Measurements from ENCODE around the gene MIEN1.
"Not testable (repeated sequence)": the region's sequence is repeated elsewhere in the genome, so short reads cannot be mapped to it uniquely, and the experiment has no call there.

Gene MIEN1

GRCh38 chr17:39739885-39740356 lies 9.6 kb upstream of the MIEN1 start:
- no peak for DNase-seq

DNA sequence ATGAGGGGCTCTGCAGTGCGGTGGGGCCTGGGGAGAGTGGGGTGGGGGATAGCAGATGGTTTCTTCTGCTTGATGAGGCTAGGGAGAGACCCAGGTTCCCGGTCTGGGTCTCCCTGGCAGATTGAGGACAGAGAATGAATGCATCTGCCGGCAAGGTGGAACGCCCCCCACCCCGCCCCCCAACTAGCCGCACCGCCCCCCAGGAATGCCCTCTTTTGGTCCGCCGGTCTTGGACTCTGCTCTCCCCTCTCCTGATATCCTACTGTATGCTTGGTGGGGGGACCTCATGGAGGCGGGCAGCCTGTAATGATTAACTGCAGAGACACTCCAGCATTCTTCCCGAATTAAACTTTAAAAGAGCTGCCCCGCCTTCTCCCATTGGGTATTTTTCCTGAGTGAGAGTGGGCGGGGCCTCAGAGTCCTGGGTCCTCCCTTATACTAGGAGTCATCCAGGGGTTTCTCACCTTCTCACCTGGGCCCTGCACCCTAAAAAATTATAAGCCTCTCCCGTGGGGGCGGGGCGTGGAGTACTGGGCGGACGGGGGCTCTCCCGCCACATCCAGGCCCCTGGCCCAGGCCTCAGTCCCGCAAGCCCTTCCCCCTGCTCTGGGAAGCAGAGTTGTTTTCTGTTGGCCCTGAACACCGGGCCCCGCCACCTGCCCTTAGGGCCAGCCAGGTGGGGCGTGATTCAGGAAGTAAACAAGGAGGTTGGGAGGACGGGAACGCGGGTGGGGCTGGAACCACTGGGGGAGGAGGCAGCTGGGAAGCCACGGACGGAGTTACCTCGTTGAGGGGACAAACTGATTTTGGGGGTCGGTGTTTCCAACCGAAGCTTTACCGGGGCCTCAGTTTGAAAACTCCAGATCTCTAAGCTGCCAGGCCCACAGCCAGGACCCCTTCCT lies 8.9 kb upstream of the MIEN1 start:
- DNase-seq, result peak; percentile 26

DNA sequence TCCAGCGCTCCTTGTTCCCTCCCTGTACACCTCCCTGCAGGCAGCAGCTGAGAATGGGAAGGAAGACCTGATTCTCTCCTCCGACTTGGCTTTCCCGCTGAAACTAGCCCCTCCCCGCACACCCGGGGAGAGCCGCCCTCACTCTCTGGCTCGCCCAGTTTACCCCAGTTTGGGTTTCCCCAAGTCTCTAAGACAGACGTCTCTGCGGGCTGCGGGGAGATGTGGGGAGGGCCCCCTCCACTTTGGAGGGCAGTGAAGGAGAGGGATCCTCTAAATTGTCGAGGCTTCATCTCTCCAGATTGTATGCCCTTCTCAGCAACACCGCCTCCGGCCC lies 8.2 kb upstream of the MIEN1 start:
- DNase-seq, result no peak

- DNase-seq, result no peak
Measured at GRCh38 chr17:39737760-39738567, 7.6 kb upstream of the MIEN1 start, which contains the start of gene GRB7. Gene GRB7 (plus strand): TSS chr17:39737938. CDS start chr17:39742302, 4,364 bp downstream.

- no peak for DNase-seq
Measured at GRCh38 chr17:39737206-39737759, 7.0 kb upstream of the MIEN1 start.

DNA sequence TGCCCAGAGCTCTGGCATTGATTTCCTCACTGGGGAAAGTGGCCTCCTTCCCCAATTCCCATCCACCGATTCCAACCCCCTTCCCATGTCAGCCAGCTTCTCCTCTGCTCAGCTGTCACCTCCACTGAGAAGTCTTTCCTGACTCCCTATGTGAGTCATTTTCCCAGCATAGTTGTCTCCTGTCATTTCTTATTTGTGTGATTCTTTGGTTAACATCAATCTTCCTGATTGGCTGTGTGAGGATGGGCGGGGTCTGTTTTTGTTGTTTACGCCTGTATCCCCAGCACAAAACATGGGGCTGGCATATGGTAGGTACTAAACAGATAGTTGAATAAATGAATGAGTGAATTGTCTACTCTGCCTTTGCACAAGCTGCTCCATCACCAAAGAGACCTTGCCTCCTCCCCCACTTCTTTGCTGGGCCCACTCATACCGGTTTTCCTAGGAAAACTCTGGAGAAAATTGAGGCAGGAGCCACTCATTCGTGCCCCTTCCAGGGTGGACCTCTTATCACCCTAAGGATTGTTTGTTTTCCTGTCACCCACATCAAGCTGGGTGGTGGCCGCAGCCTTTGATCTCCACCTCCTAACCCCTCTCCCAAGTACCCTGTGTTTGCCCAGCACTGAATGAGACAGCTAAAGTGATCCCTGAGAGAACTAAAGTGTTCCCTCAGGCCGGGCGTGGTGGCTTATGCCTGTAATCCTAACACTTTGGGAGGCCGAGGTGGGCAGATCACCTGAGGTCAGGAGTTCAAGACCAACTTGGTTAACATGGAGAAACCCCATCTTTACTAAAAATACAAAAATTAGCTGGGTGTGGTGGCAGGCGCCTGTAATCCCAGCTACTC lies 6.2 kb upstream of the MIEN1 start:
- DNase-seq, result no peak

DNA sequence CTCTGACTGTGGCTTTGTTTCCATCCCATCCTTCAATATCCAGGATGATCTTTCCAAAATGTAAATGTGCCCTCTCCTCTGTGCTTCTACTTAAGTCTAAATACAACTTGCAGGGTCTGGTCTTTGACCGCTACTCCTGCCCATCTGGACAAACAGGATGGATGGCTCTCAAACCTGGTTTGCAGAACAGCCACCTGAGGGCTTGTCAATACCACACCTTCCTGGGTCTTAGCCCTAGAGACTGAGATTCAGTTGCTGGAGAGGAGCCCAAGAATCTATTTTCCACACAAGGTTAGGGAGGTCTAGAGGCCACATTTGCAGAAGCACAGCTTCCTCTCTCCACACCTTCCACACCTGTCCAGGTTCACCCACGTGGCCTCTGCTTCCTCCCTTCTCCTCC lies 5.5 kb upstream of the MIEN1 start:
- no peak for DNase-seq

GRCh38 chr17:39732586-39732985 lies 2.3 kb upstream of the MIEN1 start:
- DNase-seq, result no peak

GRCh38 chr17:39729280-39729851 lies 966 bp downstream of the MIEN1 start:
- no peak for DNase-seq

DNA sequence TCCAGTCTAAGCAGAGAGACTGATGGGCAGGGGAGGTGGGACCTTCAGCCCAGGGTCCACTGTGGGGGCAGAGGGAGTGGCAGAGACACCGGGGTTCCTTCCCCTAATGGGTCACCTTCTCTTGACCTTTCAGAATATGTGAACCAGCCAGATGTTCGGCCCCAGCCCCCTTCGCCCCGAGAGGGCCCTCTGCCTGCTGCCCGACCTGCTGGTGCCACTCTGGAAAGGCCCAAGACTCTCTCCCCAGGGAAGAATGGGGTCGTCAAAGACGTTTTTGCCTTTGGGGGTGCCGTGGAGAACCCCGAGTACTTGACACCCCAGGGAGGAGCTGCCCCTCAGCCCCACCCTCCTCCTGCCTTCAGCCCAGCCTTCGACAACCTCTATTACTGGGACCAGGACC lies 2.8 kb downstream of the MIEN1 start:
- no peak for DNase-seq

GRCh38 chr17:39726617-39727016 lies 3.7 kb downstream of the MIEN1 start:
- DNase-seq, result no peak

GRCh38 chr17:39725923-39726322 lies 4.4 kb downstream of the MIEN1 start:
- DNase-seq, result not testable (repeated sequence)

DNA sequence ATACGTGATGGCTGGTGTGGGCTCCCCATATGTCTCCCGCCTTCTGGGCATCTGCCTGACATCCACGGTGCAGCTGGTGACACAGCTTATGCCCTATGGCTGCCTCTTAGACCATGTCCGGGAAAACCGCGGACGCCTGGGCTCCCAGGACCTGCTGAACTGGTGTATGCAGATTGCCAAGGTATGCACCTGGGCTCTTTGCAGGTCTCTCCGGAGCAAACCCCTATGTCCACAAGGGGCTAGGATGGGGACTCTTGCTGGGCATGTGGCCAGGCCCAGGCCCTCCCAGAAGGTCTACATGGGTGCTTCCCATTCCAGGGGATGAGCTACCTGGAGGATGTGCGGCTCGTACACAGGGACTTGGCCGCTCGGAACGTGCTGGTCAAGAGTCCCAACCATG lies 5.6 kb downstream of the MIEN1 start:
- DNase-seq, result no peak

- no peak for DNase-seq
Measured at GRCh38 chr17:39722965-39723848, 7.1 kb downstream of the MIEN1 start.

- no peak for DNase-seq
Measured at GRCh38 chr17:39722104-39722503, 8.2 kb downstream of the MIEN1 start.

DNA sequence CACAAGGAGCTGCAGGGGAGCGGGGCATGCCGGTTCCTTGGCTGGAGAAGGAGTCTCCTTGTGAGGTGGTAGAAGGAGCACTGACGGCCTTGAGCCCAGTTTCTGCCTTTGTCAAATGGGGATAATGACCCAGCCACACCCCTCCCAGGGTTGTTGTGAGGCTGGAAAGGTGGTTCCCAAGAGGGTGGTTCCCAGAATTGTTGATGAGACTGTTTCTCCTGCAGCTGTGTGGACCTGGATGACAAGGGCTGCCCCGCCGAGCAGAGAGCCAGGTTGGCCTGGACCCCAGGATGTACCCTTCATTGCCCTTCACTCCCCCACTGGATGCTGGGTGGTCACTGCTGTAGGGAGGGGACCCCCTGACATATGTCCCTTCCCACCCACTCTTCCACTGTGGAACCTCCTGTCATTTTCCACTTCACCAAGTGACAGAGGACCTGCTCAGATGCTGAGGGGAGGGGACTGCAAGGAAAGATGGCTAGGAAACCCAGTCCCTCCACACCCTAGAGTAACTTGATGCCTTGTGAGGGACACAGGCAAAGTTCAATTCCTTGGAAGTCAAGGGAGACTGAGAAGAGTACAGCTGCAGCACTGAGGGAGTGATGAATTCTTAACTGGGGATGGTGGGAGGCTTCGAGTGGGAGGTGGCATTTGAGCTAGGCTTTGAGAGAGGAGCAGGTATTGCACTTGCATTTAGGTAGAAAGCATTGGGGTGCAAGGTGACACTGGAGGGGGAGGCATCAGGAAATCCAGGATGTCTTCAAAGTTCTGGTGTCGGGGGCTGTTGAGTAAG lies 10.6 kb downstream of the MIEN1 start:
- DNase-seq, result no peak

- DNase-seq, result no peak
Measured at GRCh38 chr17:39717660-39718059, 12.7 kb downstream of the MIEN1 start.

DNA sequence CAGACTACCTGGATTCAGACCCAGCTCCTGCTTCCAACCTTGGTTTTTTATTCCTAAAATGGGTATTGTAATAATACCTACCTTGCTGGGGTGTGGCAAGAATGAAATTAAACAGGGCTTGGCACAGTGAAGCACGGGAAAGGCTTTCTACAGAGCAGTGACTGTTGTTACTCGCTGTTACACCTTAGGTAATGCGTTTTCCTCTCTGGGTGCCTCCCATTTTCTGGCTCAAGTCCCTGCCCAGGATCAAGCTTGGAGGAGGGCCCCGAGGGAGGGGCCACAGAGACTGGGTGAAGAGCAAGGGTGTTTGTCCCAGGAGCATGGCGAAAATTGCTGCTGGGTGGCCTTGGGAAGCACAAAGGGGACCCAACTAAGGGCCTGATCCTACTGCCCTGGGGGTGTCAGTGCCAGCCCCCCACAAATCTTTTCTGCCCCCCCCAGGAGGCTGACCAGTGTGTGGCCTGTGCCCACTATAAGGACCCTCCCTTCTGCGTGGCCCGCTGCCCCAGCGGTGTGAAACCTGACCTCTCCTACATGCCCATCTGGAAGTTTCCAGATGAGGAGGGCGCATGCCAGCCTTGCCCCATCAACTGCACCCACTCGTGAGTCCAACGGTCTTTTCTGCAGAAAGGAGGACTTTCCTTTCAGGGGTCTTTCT lies 13.3 kb downstream of the MIEN1 start:
- no peak for DNase-seq

GRCh38 chr17:39716073-39716818 lies 14.1 kb downstream of the MIEN1 start:
- no peak for DNase-seq
